SK-N-SH (cell line): Measurements from ENCODE around the gene DHRS1. TPM values are rescaled to one million over a fixed set of nuclear protein-coding genes. Genes with fewer than 3 reads are reported as not detected.

ENCODE experiments used
- CTCF ChIA-PET: fragments of 300-600, 350-600 bp; formaldehyde crosslinking; extraction: SDS; loops from one replicate; lab custom pipeline; 2021; lab: Yijun Ruan, JAX
- POLR2A ChIA-PET: fragments of 350-600 bp; sonication (Branson Sonifier 250); formaldehyde crosslinking; extraction: SDS; loops from one replicate; lab custom pipeline; 2020; ENCODE audit warnings: antibody characterized with exemption, inconsistent platforms; lab: Yijun Ruan, JAX
- DNase-seq: peaks from one replicate; pipeline ENCODE4 v3.0.0; 2012
- H2AFZ ChIP-seq: fragments of 200-600 bp; sonication (generic); 2 replicates; pipeline ENCODE4 v1.8.1; 2016; ENCODE audit warnings: antibody characterized with exemption, mild to moderate bottlenecking, low read depth
- H3F3A ChIP-seq: fragments of 200-600 bp; sonication (generic); replicated peaks from 2 replicates; pipeline ENCODE3; 2016; ENCODE audit warnings: antibody characterized with exemption, mild to moderate bottlenecking; ENCODE audit not compliant: insufficient read depth
- H3K27ac ChIP-seq, 2 experiments: fragments of 200-500 bp in 1 of 2; fragments of 200-600 bp in 1 of 2; sonication (Bioruptor generic) in 1 of 2; sonication (generic), shearing (Covaris generic) in 1 of 2; 2 replicates each; pipeline versions ENCODE4 v1.5.1 to v1.6.1; 2014 to 2016; ENCODE audit warnings: low read depth in 2 of 2, inconsistent platforms in 1 of 2, low read length in 1 of 2, mild to moderate bottlenecking in 1 of 2, mixed read lengths in 1 of 2
- H3K27me3 ChIP-seq: fragments of 200-600 bp; sonication (generic), shearing (Covaris generic); 2 replicates; pipeline ENCODE4 v1.6.1; 2016; ENCODE audit warnings: mixed run types; ENCODE audit not compliant: insufficient read depth
- H3K36me3 ChIP-seq, 2 experiments: fragments of 200-500 bp in 1 of 2; fragments of 200-600 bp in 1 of 2; sonication (Bioruptor generic) in 1 of 2; sonication (generic) in 1 of 2; replicated peaks in 1 of 2; 2 replicates each; pipeline versions ENCODE3 to v1.5.1; 2014 to 2016; ENCODE audit warnings: low read length in 1 of 2, mild to moderate bottlenecking in 1 of 2; ENCODE audit not compliant: insufficient read depth in 2 of 2, control insufficient read depth in 1 of 2
- H3K4me1 ChIP-seq, 2 experiments: fragments of 200-500 bp in 1 of 2; fragments of 200-600 bp in 1 of 2; sonication (Bioruptor generic) in 1 of 2; sonication (generic), shearing (Covaris generic) in 1 of 2; 2 replicates each; pipeline versions ENCODE4 v1.5.1 to v1.6.1; 2014 to 2016; ENCODE audit warnings: low read depth in 1 of 2, low read length in 1 of 2, mixed run types in 1 of 2; ENCODE audit not compliant: insufficient read depth in 2 of 2, control insufficient read depth in 1 of 2
- H3K4me2 ChIP-seq: fragments of 200-600 bp; sonication (generic), shearing (Covaris generic); 2 replicates; pipeline ENCODE4 v1.6.1; 2017; ENCODE audit warnings: mixed run types
- H3K4me3 ChIP-seq, 2 experiments: fragments of 200-500 bp in 1 of 2; fragments of 200-600 bp in 1 of 2; sonication (Bioruptor generic) in 1 of 2; sonication (generic), shearing (Covaris generic) in 1 of 2; 2 replicates each; pipeline versions ENCODE4 v1.5.1 to v1.8.1; 2014 to 2016; ENCODE audit warnings: low read depth in 2 of 2, inconsistent platforms in 1 of 2, low read length in 1 of 2, mild to moderate bottlenecking in 1 of 2, mixed read lengths in 1 of 2, moderate library complexity in 1 of 2
- H3K79me2 ChIP-seq: fragments of 200-600 bp; sonication (generic); 2 replicates; pipeline ENCODE4 v1.8.1; 2017; ENCODE audit warnings: mild to moderate bottlenecking; ENCODE audit not compliant: insufficient read depth
- H3K9ac ChIP-seq: fragments of 200-600 bp; sonication (generic); 2 replicates; pipeline ENCODE4 v1.6.1; 2017; ENCODE audit warnings: mixed run types
- H3K9me2 ChIP-seq: fragments of 200-600 bp; sonication (generic); 2 replicates; pipeline ENCODE4 v1.6.1; 2017; ENCODE audit warnings: mixed run types
- H3K9me3 ChIP-seq: fragments of 200-600 bp; sonication (generic); 2 replicates; pipeline ENCODE4 v1.6.1; 2017; ENCODE audit warnings: mixed run types, mild to moderate bottlenecking, moderate library complexity
- H4K20me1 ChIP-seq: fragments of 200-600 bp; sonication (generic); 2 replicates; pipeline ENCODE4 v1.6.1; 2017; ENCODE audit warnings: mild to moderate bottlenecking, mixed run types; ENCODE audit not compliant: insufficient read depth
- CHD2 ChIP-seq: fragments of 150-350 bp; IDR thresholded peaks from 2 replicates; pipeline ENCODE4 v1.6.1; 2018; ENCODE audit warnings: low read length; ENCODE audit not compliant: partially characterized antibody
- FOSL2 ChIP-seq: IDR thresholded peaks from 2 replicates; pipeline ENCODE4 v1.4.0; 2012; ENCODE audit warnings: low read depth, mild to moderate bottlenecking, moderate library complexity, borderline replicate concordance
- FOXJ3 ChIP-seq: sonication (generic); formaldehyde crosslinking; IDR thresholded peaks from 2 replicates; pipeline ENCODE4 v1.5.1; 2020; ENCODE audit warnings: mild to moderate bottlenecking, missing genetic modification reagents
- FOXM1 ChIP-seq: IDR thresholded peaks from 2 replicates; pipeline ENCODE4 v1.4.0; 2012; ENCODE audit warnings: low read depth, mild to moderate bottlenecking
- MAX ChIP-seq: IDR thresholded peaks from 2 replicates; pipeline ENCODE4 v1.4.0; 2012; ENCODE audit warnings: low read depth
- MXI1 ChIP-seq: IDR thresholded peaks from 2 replicates; pipeline ENCODE4 v1.6.1; 2012; ENCODE audit warnings: mild to moderate bottlenecking, low read depth, low read length, improper control_type of control experiment
- NRF1 ChIP-seq: IDR thresholded peaks from 2 replicates; pipeline ENCODE4 v1.6.1; 2012; ENCODE audit warnings: low read depth, mild to moderate bottlenecking, low read length
- PBX3 ChIP-seq: IDR thresholded peaks from 2 replicates; pipeline ENCODE4; 2012
- RAD21 ChIP-seq: IDR thresholded peaks from 2 replicates; pipeline ENCODE4 v1.6.1; 2012; ENCODE audit warnings: mild to moderate bottlenecking, low read length
- RCOR1 ChIP-seq: fragments of 150-350 bp; IDR thresholded peaks from 2 replicates; pipeline ENCODE4 v1.6.1; 2017; ENCODE audit warnings: antibody characterized with exemption, low read length
- REST ChIP-seq: IDR thresholded peaks from 2 replicates; pipeline ENCODE4 v1.6.1; 2012; ENCODE audit warnings: mild to moderate bottlenecking, low read depth, low read length, moderate library complexity
- RXRA ChIP-seq: IDR thresholded peaks from 2 replicates; pipeline ENCODE4 v1.4.0; 2012; ENCODE audit warnings: low read depth, mild to moderate bottlenecking, borderline replicate concordance
- SIN3A ChIP-seq: IDR thresholded peaks from 2 replicates; pipeline ENCODE4 v1.6.1; 2012; ENCODE audit warnings: low read depth, mild to moderate bottlenecking, low read length, moderate library complexity, borderline replicate concordance
- TAF1 ChIP-seq: IDR thresholded peaks from 2 replicates; pipeline ENCODE4 v1.6.1; 2012; ENCODE audit warnings: low read depth, mild to moderate bottlenecking, low read length, moderate library complexity, borderline replicate concordance
- TEAD4 ChIP-seq: IDR thresholded peaks from 2 replicates; pipeline ENCODE4 v1.4.0; 2012; ENCODE audit warnings: mild to moderate bottlenecking, borderline replicate concordance; ENCODE audit not compliant: insufficient read depth
- USF1 ChIP-seq: IDR thresholded peaks from 2 replicates; pipeline ENCODE4 v1.4.0; 2012; ENCODE audit warnings: low read depth, borderline replicate concordance
- USF2 ChIP-seq: fragments of 150-350 bp; IDR thresholded peaks from 2 replicates; pipeline ENCODE4 v1.6.1; 2017; ENCODE audit warnings: antibody characterized with exemption, low read length, low read depth, borderline replicate concordance
- YY1 ChIP-seq: IDR thresholded peaks from 2 replicates; pipeline ENCODE4 v1.4.0; 2012; ENCODE audit warnings: low read depth, mild to moderate bottlenecking
- ZBTB33 ChIP-seq: IDR thresholded peaks from 2 replicates; pipeline ENCODE4 v1.4.0; 2012; ENCODE audit warnings: low read depth, borderline replicate concordance
- WGBS: methylation state at CpG from one replicate; pipeline ENCODE4 v1.1.6; 2017; ENCODE audit warnings: low lambda C conversion rate; 5-methylcytosine and 5-hydroxymethylcytosine counted together
- polyA plus RNA-seq, 3 experiments: library from polyadenylated mRNA; depleted of rRNA; stranded (reverse); fragments of >200 nt; gene quantifications; 2 replicates each; pipeline ENCODE4 v1.2.3, GENCODE V29; 2012

Gene DHRS1
- polyA plus RNA-seq, 1 of the 3 experiments (the other 2 are of a cell fraction) = 65.4 TPM

- Histone ChIP-seq H3K27me3 (peaks cover 36% of the 10 kb centered on the region), H3K4me2 (peak within 1 kb of the TSS; percentile 69), H3K4me3 (peak within 1 kb of the TSS; percentile 30 to 46; a peak in 3 of 4 replicates), H3K9me2 (no peaks in the 10 kb centered on the region), H3K79me2 (no peaks in the 10 kb centered on the region), H4K20me1 (no peaks in the 10 kb centered on the region), H3K4me1 (peaks cover 0 to 21% of the 10 kb centered on the region in 2 experiments; a peak in 1 of 4 replicates)
- CTCF ChIA-PET = interaction anchor here (1.0 to 12.7 kb wide), 25 partner anchors 7 to 753 kb away, joined by 3 to 445 read pairs (median 11); partner anchors contain the start of genes CBLN3, CIDEB, DHRS1 and KHNYN
- peak; percentile 60 for DNase-seq
- TF ChIP-seq SIN3A (no peak), ZBTB33 (no peak), FOXM1 (no peak), TAF1 (no peak), USF2 (no peak), USF1 (no peak), YY1 (no peak), RAD21 (no peak), PBX3 (no peak), MXI1 (no peak), NRF1 (no peak), RCOR1 (no peak), MAX (no peak), TEAD4 (no peak), CHD2 (no peak), FOSL2 (no peak), RXRA (no peak), FOXJ3 (CRISPR knock-in tag) (no peak), REST (no peak)
- TF ChIP-seq, all 33 proteins: peak for 0
- POLR2A ChIA-PET = interaction anchor here (1.3 to 1.5 kb wide), 2 partner anchors 32 to 102 kb away, joined by 4 to 14 read pairs; no protein-coding TSS in a partner anchor
- Histone ChIP-seq H3K9ac (no peak within 1 kb of the TSS), H2AFZ (peak within 1 kb of the TSS; percentile 48; the same call in 1 of the 2 replicates), H3F3A (no peaks in the 10 kb centered on the region), H3K9me3 (no peaks in the 10 kb centered on the region), H3K27ac (no peak within 1 kb of the TSS), H3K36me3 (no peaks in the 10 kb centered on the region)
- 21% methylated on average over 42 of the region's 65 CpGs for WGBS
These were observed 35.1 kb upstream of the DHRS1 start, which contains the start of gene ADCY4 for GRCh38 chr14:24334431-24335291. TSS of gene ADCY4 (minus strand) at chr14:24335071. CDS start at chr14:24334652, 419 bp downstream.
